ENCODE measurements around the gene JTB.

Gene JTB

GRCh38 chr1:153995202-153995601 lies 17.7 kb upstream of the JTB start:
- peaks cover 29% of the 10 kb centered on the region for H3K4me1 ChIP-seq (ENCODE audit: low read depth, poor library complexity, severe bottlenecking)
- no peak overlapping the region for H3K4me2 ChIP-seq
- H3K4me3 ChIP-seq (IDR thresholded peaks at IDR 0.05; ENCODE audit: insufficient read depth, low read depth, low read length) = no peak overlapping the region
- peaks cover 17% of the 10 kb centered on the region; the same call in 1 of the 2 replicates for H3K36me3 ChIP-seq (ENCODE audit: insufficient read depth)
- no peak overlapping the region for H2AFZ ChIP-seq (ENCODE audit: low read depth)
- H3K9ac ChIP-seq = no peak overlapping the region
- no peaks in the 10 kb centered on the region for H4K20me1 ChIP-seq (ENCODE audit: insufficient read depth)
- H3K27ac ChIP-seq = no peak overlapping the region; the same call in 1 of the 2 replicates
- H3K79me2 ChIP-seq (ENCODE audit: insufficient read depth, low read depth) = peaks cover 24% of the 10 kb centered on the region
- TF ChIP-seq CTCF (conservative IDR thresholded peaks at IDR 0.05; ENCODE audit: low read depth, low read length) = no peak
- H3K27me3 ChIP-seq (ENCODE audit: insufficient read depth, low read depth) = no peaks in the 10 kb centered on the region; the same call in 1 of the 2 replicates

- H2AFZ ChIP-seq (ENCODE audit: low read depth) = no peak overlapping the region
- H4K20me1 ChIP-seq (ENCODE audit: insufficient read depth) = no peaks in the 10 kb centered on the region
- H3K4me2 ChIP-seq = peak overlapping the region; percentile 97
- peak overlapping the region; percentile 89 for H3K9ac ChIP-seq
- H3K4me3 ChIP-seq (IDR thresholded peaks at IDR 0.05; ENCODE audit: insufficient read depth, low read depth, low read length) = peak overlapping the region; percentile 100
- H3K27ac ChIP-seq = peak overlapping the region; percentile 68; the same call in 1 of the 2 replicates
- H3K79me2 ChIP-seq (ENCODE audit: insufficient read depth, low read depth) = peaks cover 24% of the 10 kb centered on the region
- TF ChIP-seq CTCF (conservative IDR thresholded peaks at IDR 0.05; ENCODE audit: low read depth, low read length) = no peak
- peaks cover 17% of the 10 kb centered on the region; the same call in 1 of the 2 replicates for H3K36me3 ChIP-seq (ENCODE audit: insufficient read depth)
- no peaks in the 10 kb centered on the region; the same call in 1 of the 2 replicates for H3K27me3 ChIP-seq (ENCODE audit: insufficient read depth, low read depth)
- H3K4me1 ChIP-seq (ENCODE audit: low read depth, poor library complexity, severe bottlenecking) = peaks cover 41% of the 10 kb centered on the region
These were observed 14.3 kb upstream of the JTB start for GRCh38 chr1:153991806-153992205.

- peak overlapping the region; percentile 97 for H3K4me2 ChIP-seq
- peak overlapping the region; percentile 89 for H3K9ac ChIP-seq
- no peaks in the 10 kb centered on the region for H4K20me1 ChIP-seq (ENCODE audit: insufficient read depth)
- H3K36me3 ChIP-seq (ENCODE audit: insufficient read depth) = peaks cover 17% of the 10 kb centered on the region; the same call in 1 of the 2 replicates
- H3K27me3 ChIP-seq (ENCODE audit: insufficient read depth, low read depth) = no peaks in the 10 kb centered on the region; the same call in 1 of the 2 replicates
- TF ChIP-seq CTCF (conservative IDR thresholded peaks at IDR 0.05; ENCODE audit: low read depth, low read length) = no peak
- H2AFZ ChIP-seq (ENCODE audit: low read depth) = peak overlapping the region; percentile 89; the same call in 1 of the 2 replicates
- peaks cover 42% of the 10 kb centered on the region for H3K4me1 ChIP-seq (ENCODE audit: low read depth, poor library complexity, severe bottlenecking)
- H3K4me3 ChIP-seq (IDR thresholded peaks at IDR 0.05; ENCODE audit: insufficient read depth, low read depth, low read length) = peak overlapping the region; percentile 100
- peaks cover 24% of the 10 kb centered on the region for H3K79me2 ChIP-seq (ENCODE audit: insufficient read depth, low read depth)
- H3K27ac ChIP-seq = peak overlapping the region; percentile 68
These were observed 13.7 kb upstream of the JTB start for GRCh38 chr1:153991151-153991630.

GRCh38 chr1:153990468-153991150 lies 13.1 kb upstream of the JTB start, which contains the start of gene RPS27:
Gene RPS27 (plus strand): TSS chr1:153990762. CDS start chr1:153990797, 35 bp downstream.
- Histone ChIP-seq H2AFZ (ENCODE audit: low read depth) (peak within 1 kb of the TSS; percentile 89), H3K27me3 (ENCODE audit: insufficient read depth, low read depth) (no peaks in the 10 kb centered on the region; the same call in 1 of the 2 replicates), H3K4me1 (ENCODE audit: low read depth, poor library complexity, severe bottlenecking) (peaks cover 37% of the 10 kb centered on the region), H3K4me2 (peak within 1 kb of the TSS; percentile 97), H3K36me3 (ENCODE audit: insufficient read depth) (peaks cover 17% of the 10 kb centered on the region; the same call in 1 of the 2 replicates), H3K27ac (peak within 1 kb of the TSS; percentile 68), H3K79me2 (ENCODE audit: insufficient read depth, low read depth) (peaks cover 24% of the 10 kb centered on the region), H4K20me1 (ENCODE audit: insufficient read depth) (no peaks in the 10 kb centered on the region), H3K9ac (peak within 1 kb of the TSS; percentile 89), H3K4me3 (IDR thresholded peaks at IDR 0.05; ENCODE audit: insufficient read depth, low read depth, low read length) (peak within 1 kb of the TSS; percentile 100)
- peak; percentile 58 for TF ChIP-seq CTCF (conservative IDR thresholded peaks at IDR 0.05; ENCODE audit: low read depth, low read length)

Measured in KMS-11 (cell line).